ENCODE data around the gene SLC6A11. TPM values are rescaled to one million over a fixed set of nuclear protein-coding genes. Genes with fewer than 3 reads are reported as not detected.

SLC6A11 gene
- total RNA-seq, 1 experiment from 2014 or later: 1.5 TPM

DNA sequence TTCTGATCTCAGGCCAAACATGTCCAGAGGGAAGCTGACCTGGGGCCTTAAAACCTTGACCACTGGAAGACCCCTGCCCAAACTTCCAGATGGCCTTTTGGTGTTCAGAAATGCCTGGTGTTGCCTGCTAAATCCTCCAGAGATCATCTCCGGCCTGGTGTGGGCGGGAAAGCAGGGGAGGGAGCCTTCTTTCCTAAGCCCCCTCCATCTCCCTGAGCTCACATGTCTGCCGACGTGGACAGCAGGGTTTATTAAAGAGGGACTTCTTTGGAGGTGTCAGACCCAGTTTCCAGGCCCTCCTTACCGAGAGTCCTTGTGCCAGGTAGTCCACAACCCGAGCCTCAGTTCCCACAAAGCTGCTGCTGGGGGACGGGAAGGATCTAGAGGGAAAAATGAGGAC, 120.7 kb downstream of the SLC6A11 start:
- Mint-ChIP-seq H3K36me3 (ENCODE audit: insufficient read depth in 1 of 3, low read depth in 3 of 3) (no peaks in the 10 kb centered on the region), H3K9me3 (no peaks in the 10 kb centered on the region), H3K27me3 (ENCODE audit: low read depth) (peaks cover 12% of the 10 kb centered on the region), H3K4me3 (no peak overlapping the region), H3K4me1 (peaks cover 8 to 14% of the 10 kb centered on the region in 2 experiments), H3K27ac (no peak overlapping the region)
- no peak overlapping the region for H2BK5ac ChIP-seq (ENCODE audit: insufficient read length, low read length)
- no peaks in the 10 kb centered on the region for H4K20me1 ChIP-seq (ENCODE audit: control insufficient read depth, insufficient read depth, insufficient read length)
- H2BK20ac ChIP-seq (ENCODE audit: low read depth, low read length, poor library complexity, severe bottlenecking): no peak overlapping the region
- H2AFZ ChIP-seq (ENCODE audit: low read length): no peak overlapping the region
- H2BK12ac ChIP-seq (ENCODE audit: insufficient read length, low read depth, low read length): no peak overlapping the region
- no peak overlapping the region for H2AK5ac ChIP-seq (ENCODE audit: insufficient read length, low read length)
- H3K27me3 ChIP-seq (ENCODE audit: insufficient read depth, low read length): no peaks in the 10 kb centered on the region
- no peak overlapping the region for H3K14ac ChIP-seq (ENCODE audit: insufficient read depth, low read length)
- H3K18ac ChIP-seq (ENCODE audit: insufficient read length, low read depth, low read length): no peak overlapping the region
- no peak overlapping the region for H3K27ac ChIP-seq (ENCODE audit: insufficient read length, low read depth, low read length)
- no peak overlapping the region for H3K56ac ChIP-seq (ENCODE audit: insufficient read length, low read depth, low read length)
- no peak overlapping the region for H3K23ac ChIP-seq (ENCODE audit: insufficient read length, low read depth, low read length)
- H4K91ac ChIP-seq (ENCODE audit: insufficient read length, low read depth, low read length): no peak overlapping the region
- no peak overlapping the region for H3T11ph ChIP-seq (ENCODE audit: low read length)
- no CpG with 5 or more reads among the region's 7 CpGs for WGBS (ENCODE audit: extremely low coverage, insufficient read length, low lambda C conversion rate)
- H4K8ac ChIP-seq (replicated peaks; ENCODE audit: insufficient read length, low read depth, low read length): no peak overlapping the region
- H3K4me2 ChIP-seq (ENCODE audit: insufficient read depth, insufficient read length, low read length): no peak overlapping the region
- no peaks in the 10 kb centered on the region for H3K23me2 ChIP-seq (ENCODE audit: insufficient read length, low read depth, low read length, poor library complexity, severe bottlenecking)
- no peaks in the 10 kb centered on the region for H3K79me1 ChIP-seq (ENCODE audit: insufficient read depth, low read depth, low read length, poor library complexity, severe bottlenecking)
- H3K9ac ChIP-seq (ENCODE audit: extremely low read depth, insufficient read length, low read length): no peak overlapping the region
- H2BK15ac ChIP-seq (ENCODE audit: low read depth, low read length): no peak overlapping the region
- no peak overlapping the region for H3K4ac ChIP-seq (ENCODE audit: low read depth, low read length)
- no peak for DNase-seq
- no peak overlapping the region for H4K5ac ChIP-seq (ENCODE audit: insufficient read length, low read depth, low read length)
- TF ChIP-seq, protein P1, sequence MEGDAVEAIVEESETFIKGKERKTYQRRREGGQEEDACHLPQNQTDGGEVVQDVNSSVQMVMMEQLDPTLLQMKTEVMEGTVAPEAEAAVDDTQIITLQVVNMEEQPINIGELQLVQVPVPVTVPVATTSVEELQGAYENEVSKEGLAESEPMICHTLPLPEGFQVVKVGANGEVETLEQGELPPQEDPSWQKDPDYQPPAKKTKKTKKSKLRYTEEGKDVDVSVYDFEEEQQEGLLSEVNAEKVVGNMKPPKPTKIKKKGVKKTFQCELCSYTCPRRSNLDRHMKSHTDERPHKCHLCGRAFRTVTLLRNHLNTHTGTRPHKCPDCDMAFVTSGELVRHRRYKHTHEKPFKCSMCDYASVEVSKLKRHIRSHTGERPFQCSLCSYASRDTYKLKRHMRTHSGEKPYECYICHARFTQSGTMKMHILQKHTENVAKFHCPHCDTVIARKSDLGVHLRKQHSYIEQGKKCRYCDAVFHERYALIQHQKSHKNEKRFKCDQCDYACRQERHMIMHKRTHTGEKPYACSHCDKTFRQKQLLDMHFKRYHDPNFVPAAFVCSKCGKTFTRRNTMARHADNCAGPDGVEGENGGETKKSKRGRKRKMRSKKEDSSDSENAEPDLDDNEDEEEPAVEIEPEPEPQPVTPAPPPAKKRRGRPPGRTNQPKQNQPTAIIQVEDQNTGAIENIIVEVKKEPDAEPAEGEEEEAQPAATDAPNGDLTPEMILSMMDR (conservative IDR thresholded peaks at IDR 0.05): no peak
- H2BK120ac ChIP-seq (ENCODE audit: low read depth, low read length, poor library complexity, severe bottlenecking): no peak overlapping the region
- no peaks in the 10 kb centered on the region for H3K9me3 ChIP-seq (ENCODE audit: control insufficient read depth, low read depth, low read length)
- H3K4me1 ChIP-seq (ENCODE audit: insufficient read depth, low read length): no peaks in the 10 kb centered on the region
- no peaks in the 10 kb centered on the region for H3K79me2 ChIP-seq (ENCODE audit: insufficient read depth, low read length)
